ENCODE results near the gene ZNF761.

DNA sequence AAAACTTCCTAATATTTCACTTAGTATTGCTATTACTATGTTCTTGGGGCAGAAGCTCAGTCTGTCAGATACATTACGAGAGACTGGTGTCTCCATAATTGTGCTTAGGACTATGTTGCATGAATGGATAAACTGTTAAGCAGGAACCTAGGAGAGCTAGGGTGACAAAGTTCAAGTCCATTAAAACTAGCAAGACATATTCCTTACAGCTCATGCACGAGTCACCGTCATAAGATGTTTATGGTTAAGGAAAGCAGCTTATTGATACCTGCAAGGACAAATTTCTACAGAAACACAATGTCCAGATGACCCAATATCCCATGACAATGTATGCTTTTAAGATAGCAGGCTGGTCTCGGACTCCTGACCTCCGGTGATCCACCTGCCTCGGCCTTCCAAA lies 30.1 kb downstream of the ZNF761 start:
- TF ChIP-seq, protein P1, sequence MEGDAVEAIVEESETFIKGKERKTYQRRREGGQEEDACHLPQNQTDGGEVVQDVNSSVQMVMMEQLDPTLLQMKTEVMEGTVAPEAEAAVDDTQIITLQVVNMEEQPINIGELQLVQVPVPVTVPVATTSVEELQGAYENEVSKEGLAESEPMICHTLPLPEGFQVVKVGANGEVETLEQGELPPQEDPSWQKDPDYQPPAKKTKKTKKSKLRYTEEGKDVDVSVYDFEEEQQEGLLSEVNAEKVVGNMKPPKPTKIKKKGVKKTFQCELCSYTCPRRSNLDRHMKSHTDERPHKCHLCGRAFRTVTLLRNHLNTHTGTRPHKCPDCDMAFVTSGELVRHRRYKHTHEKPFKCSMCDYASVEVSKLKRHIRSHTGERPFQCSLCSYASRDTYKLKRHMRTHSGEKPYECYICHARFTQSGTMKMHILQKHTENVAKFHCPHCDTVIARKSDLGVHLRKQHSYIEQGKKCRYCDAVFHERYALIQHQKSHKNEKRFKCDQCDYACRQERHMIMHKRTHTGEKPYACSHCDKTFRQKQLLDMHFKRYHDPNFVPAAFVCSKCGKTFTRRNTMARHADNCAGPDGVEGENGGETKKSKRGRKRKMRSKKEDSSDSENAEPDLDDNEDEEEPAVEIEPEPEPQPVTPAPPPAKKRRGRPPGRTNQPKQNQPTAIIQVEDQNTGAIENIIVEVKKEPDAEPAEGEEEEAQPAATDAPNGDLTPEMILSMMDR (IDR thresholded peaks at IDR 0.05; ENCODE audit: low read length): no peak
- TF ChIP-seq EZH2phosphoT487 (IDR thresholded peaks at IDR 0.05; ENCODE audit: low read length) (no peak), EZH2 (optimal IDR thresholded peaks at IDR 0.05; ENCODE audit: low read depth, low read length) (no peak)
